Lung (tissue), 12 donors: ENCODE data around the gene ZNF205. TPM values are rescaled to one million over a fixed set of nuclear protein-coding genes. Genes with fewer than 3 reads are reported as not detected.

ENCODE experiments used
- ATAC-seq: fragments of 200-7000 bp; cut with Tn5 transposase; one replicate; pipeline ENCODE4 v1.9.1; 2020; ENCODE audit warnings: moderate number of reproducible peaks; ENCODE audit not compliant: insufficient read depth, low FRiP score
- DNase-seq, 3 donors: peaks; one replicate each; pipeline ENCODE4 v3.0.0-alpha.2; 2013 to 2017
- H3K27ac ChIP-seq, 2 donors: one replicate each; pipeline ENCODE4 v1.5.1; 2013; ENCODE audit warnings: mild to moderate bottlenecking in 2 of 2, moderate library complexity in 2 of 2, control low read depth in 1 of 2, inconsistent platforms in 1 of 2, low read depth in 1 of 2, low read length in 1 of 2
- H3K27me3 ChIP-seq, 3 donors: one replicate each; pipeline ENCODE4 v1.5.1; 2013; ENCODE audit warnings: low read length in 2 of 3; ENCODE audit not compliant: control insufficient read depth in 3 of 3, insufficient read depth in 3 of 3
- H3K36me3 ChIP-seq, 4 donors: one replicate each; pipeline ENCODE4 v1.5.1; 2013; ENCODE audit warnings: low read length in 4 of 4, mild to moderate bottlenecking in 1 of 4, moderate library complexity in 1 of 4; ENCODE audit not compliant: control insufficient read depth in 4 of 4, insufficient read depth in 4 of 4
- H3K4me1 ChIP-seq, 5 donors: one replicate each; pipeline ENCODE4 v1.5.1; 2013; ENCODE audit warnings: low read length in 5 of 5, mild to moderate bottlenecking in 2 of 5, moderate library complexity in 1 of 5; ENCODE audit not compliant: control insufficient read depth in 5 of 5, insufficient read depth in 5 of 5
- H3K4me3 ChIP-seq: one replicate; pipeline ENCODE4 v1.5.1; 2013; ENCODE audit warnings: mild to moderate bottlenecking, control low read depth, moderate library complexity
- H3K9ac ChIP-seq, 2 donors: one replicate each; pipeline ENCODE4 v1.5.1; 2013; ENCODE audit warnings: low read length in 2 of 2, control low read depth in 1 of 2; ENCODE audit not compliant: insufficient read depth in 1 of 2
- H3K9me3 ChIP-seq, 4 donors: one replicate each; pipeline ENCODE4 v1.5.1; 2013; ENCODE audit warnings: low read length in 3 of 4, mild to moderate bottlenecking in 1 of 4, moderate library complexity in 1 of 4; ENCODE audit not compliant: control insufficient read depth in 4 of 4, insufficient read depth in 3 of 4
- CTCF ChIP-seq: IDR thresholded peaks from 2 replicates; pipeline ENCODE4 v1.5.1; 2012; ENCODE audit warnings: mild to moderate bottlenecking; ENCODE audit errors: control extremely low read depth, extremely low read depth
- WGBS, 2 donors: extraction: QIAGEN DNeasy Blood & Tissue Kit; methylation state at CpG; one replicate each; pipeline ENCODE4 v1.1.7; 2013; 5-methylcytosine and 5-hydroxymethylcytosine counted together
- polyA plus RNA-seq, 2 donors: library from polyadenylated mRNA; stranded (reverse); fragments of 200-250 nt; gene quantifications; one replicate each; pipeline ENCODE4 v1.2.1, GENCODE V29; 2013
- total RNA-seq, 2 donors: library from RNA; depleted of rRNA in 1 of 2; stranded (reverse); fragments of >200 nt in 1 of 2; gene quantifications; one replicate each; pipeline ENCODE4 v1.2.1, GENCODE V29; 2014 to 2021
- donor health status: control.
- donor health status: control.
- donor health status: Bipolar disorder and iron deficiency.
- donor health status: healthy.
- donor health status: DM: yes; HTN: yes; CAD: no.

The ZNF205 gene
- total and polyA plus RNA-seq, 4 donors = 9.8 to 33.0 (median 11.5) TPM

- Histone ChIP-seq H3K4me3 (no peak overlapping the region), H3K36me3 (no peaks in the 10 kb centered on the region), H3K27ac (no peak overlapping the region), H3K9ac (no peak overlapping the region), H3K27me3 (peaks cover 0 to 26% (median 15%) of the 10 kb centered on the region in 3 donors), H3K4me1 (peaks cover 0 to 8% (median 4%) of the 10 kb centered on the region in 5 donors), H3K9me3 (no peaks in the 10 kb centered on the region)
- ATAC-seq = no peak
- no peak for TF ChIP-seq CTCF
- no peak for DNase-seq
- 63 to 69% methylated on average over 8 of the region's 8 CpGs for WGBS, 2 donors
These were observed 15.1 kb upstream of the ZNF205 start for GRCh38 chr16:3097266-3097665.

DNA sequence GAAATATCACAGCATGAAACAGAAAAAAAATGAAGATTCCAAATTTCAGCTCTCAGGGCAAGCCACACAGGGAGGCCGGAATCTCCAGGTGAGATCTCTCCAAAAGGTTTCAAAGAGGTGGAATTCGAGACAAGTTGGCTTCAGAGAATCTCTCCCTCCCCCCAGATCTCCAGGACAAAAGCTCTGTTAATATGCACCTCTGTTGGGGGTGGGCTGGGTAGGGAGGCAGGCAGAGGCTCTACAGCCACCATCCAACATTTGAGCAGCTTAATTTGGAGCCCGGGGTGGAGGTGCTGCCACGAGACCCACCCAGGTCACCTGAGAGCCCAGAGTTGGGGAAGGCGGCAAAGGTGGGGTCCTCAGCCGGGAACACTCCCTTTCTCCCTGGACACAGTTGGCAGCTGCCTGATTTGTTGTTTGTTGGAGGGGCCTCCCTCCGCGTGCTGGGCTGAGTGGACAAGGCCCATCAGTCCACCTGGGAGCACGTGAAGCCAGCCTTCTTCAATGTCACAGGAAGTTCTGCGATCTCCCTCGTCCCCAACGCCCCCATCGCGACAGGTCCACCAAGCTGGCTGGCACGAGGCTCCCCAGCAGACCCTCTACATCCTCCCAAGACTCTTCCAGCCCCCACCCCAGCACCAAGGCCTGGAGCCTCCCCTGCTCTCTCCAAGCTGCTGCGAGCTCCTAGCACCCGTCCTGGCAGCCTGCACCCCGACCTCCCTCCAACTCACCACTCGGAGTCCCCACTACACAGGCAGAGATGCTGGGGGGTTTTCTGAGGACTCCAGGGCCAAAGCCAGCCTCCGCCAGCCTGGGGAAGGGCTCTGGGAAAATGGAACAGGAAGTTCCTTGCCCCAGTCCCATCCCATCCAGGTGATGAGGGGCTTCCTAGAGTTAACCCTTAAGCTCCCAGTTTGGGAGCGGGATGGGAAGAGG is 13.7 kb upstream of the ZNF205 start, which contains the start of gene ZSCAN10:
TSS of gene ZSCAN10 (minus strand) at position 836 of the 936 bp plus-strand sequence. CDS start 6,357 bp downstream, outside the sequence.
- TF ChIP-seq CTCF = no peak
- no peak for DNase-seq
- Histone ChIP-seq H3K4me1 (peaks cover 0 to 8% (median 4%) of the 10 kb centered on the region in 5 donors), H3K27me3 (peaks cover 0 to 23% (median 15%) of the 10 kb centered on the region in 3 donors), H3K9ac (no peak within 1 kb of the TSS), H3K27ac (peak within 1 kb of the TSS in 1 of 2 donors; percentile 32), H3K9me3 (no peaks in the 10 kb centered on the region), H3K4me3 (no peak within 1 kb of the TSS), H3K36me3 (no peaks in the 10 kb centered on the region)
- WGBS, 2 donors = 65 to 71% methylated on average over 21 of the region's 21 CpGs
- no peak for ATAC-seq

GRCh38 chr16:3099395-3099731 is 13.0 kb upstream of the ZNF205 start:
- Histone ChIP-seq H3K4me1 (peaks cover 0 to 8% (median 4%) of the 10 kb centered on the region in 5 donors), H3K4me3 (no peak overlapping the region), H3K9ac (no peak overlapping the region), H3K27ac (no peak overlapping the region), H3K9me3 (no peaks in the 10 kb centered on the region), H3K36me3 (no peaks in the 10 kb centered on the region), H3K27me3 (peaks cover 0 to 23% (median 15%) of the 10 kb centered on the region in 3 donors)
- WGBS, 2 donors = 74 to 79% methylated on average over 5 of the region's 5 CpGs
- no peak for ATAC-seq
- TF ChIP-seq CTCF = no peak
- no peak for DNase-seq
